SK-N-MC (cell line): ENCODE measurements around the gene ASCC1.

Experiments used
- DNase-seq: peaks from one replicate; pipeline ENCODE4 v3.0.0-alpha.2; 2011; ENCODE audit warnings: low read depth, low spot score
- H3K27ac ChIP-seq: fragments of 200-600 bp; sonication (generic); 2 replicates; pipeline ENCODE4 v1.5.1; 2016; ENCODE audit warnings: mixed run types
- H3K36me3 ChIP-seq: fragments of 200-600 bp; sonication (generic); 2 replicates; pipeline ENCODE4 v1.6.1; 2017; ENCODE audit warnings: antibody characterized with exemption, low read length, mixed read lengths; ENCODE audit not compliant: insufficient read depth
- H3K4me3 ChIP-seq: fragments of 200-600 bp; sonication (generic); 2 replicates; pipeline ENCODE4 v1.5.1; 2016
- H3K9ac ChIP-seq: fragments of 200-600 bp; sonication (generic); 2 replicates; pipeline ENCODE4 v1.8.0; 2017; ENCODE audit warnings: mixed run types, mixed read lengths; ENCODE audit not compliant: insufficient read length
- H3K9me3 ChIP-seq: fragments of 200-600 bp; sonication (generic); 2 replicates; pipeline ENCODE4 v1.6.1; 2017; ENCODE audit warnings: low read depth, mild to moderate bottlenecking, antibody characterized with exemption, low read length, moderate library complexity, mixed read lengths
- EZH2 ChIP-seq: fragments of 200-600 bp; sonication (generic); IDR thresholded peaks from one replicate; pipeline ENCODE4 v1.6.1; 2017; ENCODE audit warnings: antibody characterized with exemption
- FOXP2 ChIP-seq: optimal IDR thresholded peaks from 2 replicates; pipeline ENCODE3; 2011; ENCODE audit warnings: mild to moderate bottlenecking, moderate library complexity; ENCODE audit not compliant: insufficient read depth; ENCODE audit errors: extremely low read length, control extremely low read depth
- POLR2AphosphoS5 ChIP-seq: IDR thresholded peaks from 2 replicates; pipeline ENCODE4 v1.6.1; 2012; ENCODE audit warnings: mild to moderate bottlenecking, low read depth, low read length, borderline replicate concordance

ASCC1 gene

DNA sequence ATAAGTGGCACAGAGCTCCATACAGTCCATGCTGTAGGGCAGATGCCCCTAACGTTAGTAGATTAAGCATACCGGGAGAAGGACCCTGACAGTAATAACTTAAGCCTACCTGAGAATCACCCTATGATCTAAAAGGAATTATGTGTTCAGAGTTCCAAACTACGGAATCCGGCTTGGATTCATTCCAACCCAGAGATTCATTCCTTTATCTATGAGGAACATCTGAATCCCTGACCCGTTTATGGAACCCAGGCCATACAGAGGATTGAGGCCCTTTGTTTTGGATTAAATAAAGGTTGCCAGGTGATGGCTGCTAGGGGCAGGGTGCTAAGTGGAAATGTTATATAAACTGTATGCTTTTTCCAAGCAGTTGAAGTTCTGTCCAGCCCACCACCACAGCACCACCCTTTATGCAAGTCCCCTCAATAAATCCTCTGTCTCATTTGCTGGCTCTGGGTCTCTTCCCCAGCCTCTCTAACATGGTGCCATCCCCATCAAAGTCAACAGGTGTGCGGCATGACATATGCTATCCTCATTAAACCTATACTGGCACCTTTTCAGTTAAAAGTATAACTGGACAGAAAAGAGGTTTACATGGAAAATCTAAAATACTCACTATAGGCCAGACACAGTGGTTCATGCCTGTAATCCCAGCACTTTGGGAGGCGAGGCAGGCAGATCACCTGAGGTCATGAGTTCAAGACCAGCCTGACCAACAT lies 9.4 kb downstream of the ASCC1 start:
- H3K9ac ChIP-seq, result no peak overlapping the region
- H3K36me3 ChIP-seq, result no peaks in the 10 kb centered on the region; the same call in 1 of the 2 replicates
- TF ChIP-seq FOXP2, result no peak
- TF ChIP-seq POLR2AphosphoS5, result no peak
- no peak for TF ChIP-seq EZH2
- H3K27ac ChIP-seq, result no peak overlapping the region
- H3K9me3 ChIP-seq, result no peaks in the 10 kb centered on the region
- no peak for DNase-seq
- H3K4me3 ChIP-seq, result no peak overlapping the region

DNA sequence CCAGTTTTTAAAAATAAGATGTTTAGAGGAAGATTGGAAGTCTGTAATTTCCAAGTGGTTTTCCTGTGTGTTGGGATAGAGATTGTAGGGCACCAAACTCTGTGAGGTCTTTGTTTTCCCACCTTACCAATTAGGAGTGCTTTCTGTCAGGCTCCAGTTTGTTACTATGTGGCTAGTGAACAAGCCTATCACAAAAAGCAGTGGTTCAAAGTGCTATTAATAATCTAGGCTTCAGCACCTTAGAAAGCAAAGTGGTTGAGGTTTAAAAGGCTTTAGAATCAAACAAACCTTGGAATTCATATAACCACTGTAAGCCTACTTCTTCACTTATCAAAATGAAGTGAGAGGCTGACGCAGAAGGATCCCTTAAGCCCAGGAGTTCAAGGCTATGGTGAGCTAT lies 11.4 kb downstream of the ASCC1 start:
- DNase-seq, result no peak
- Histone ChIP-seq H3K4me3 (no peak overlapping the region), H3K9ac (no peak overlapping the region), H3K27ac (no peak overlapping the region), H3K9me3 (no peaks in the 10 kb centered on the region), H3K36me3 (no peaks in the 10 kb centered on the region; the same call in 1 of the 2 replicates)
- no peak for TF ChIP-seq POLR2AphosphoS5
- no peak for TF ChIP-seq FOXP2
- no peak for TF ChIP-seq EZH2

DNA sequence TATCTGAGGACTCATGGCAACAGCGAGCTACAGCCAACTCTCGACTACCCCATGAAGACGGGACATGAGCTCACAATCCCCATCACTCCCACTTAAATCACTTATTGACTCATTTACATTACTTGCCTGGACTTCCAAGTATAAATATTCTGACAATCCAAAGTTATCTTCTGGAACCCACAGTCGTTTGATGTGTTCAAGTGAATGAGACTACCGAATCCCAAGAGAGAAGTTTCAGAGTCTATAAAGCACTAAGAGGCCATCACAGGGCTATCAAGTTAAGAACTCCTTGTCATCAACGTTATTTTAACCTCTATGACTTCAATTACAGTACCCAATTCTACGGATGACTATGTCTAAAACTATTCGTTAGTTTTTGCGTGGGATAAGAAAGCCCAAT lies 11.8 kb downstream of the ASCC1 start:
- Histone ChIP-seq H3K27ac (no peak overlapping the region), H3K9me3 (no peaks in the 10 kb centered on the region), H3K9ac (no peak overlapping the region), H3K36me3 (no peaks in the 10 kb centered on the region; the same call in 1 of the 2 replicates), H3K4me3 (no peak overlapping the region)
- no peak for TF ChIP-seq FOXP2
- no peak for TF ChIP-seq POLR2AphosphoS5
- TF ChIP-seq EZH2, result no peak
- DNase-seq, result no peak

DNA sequence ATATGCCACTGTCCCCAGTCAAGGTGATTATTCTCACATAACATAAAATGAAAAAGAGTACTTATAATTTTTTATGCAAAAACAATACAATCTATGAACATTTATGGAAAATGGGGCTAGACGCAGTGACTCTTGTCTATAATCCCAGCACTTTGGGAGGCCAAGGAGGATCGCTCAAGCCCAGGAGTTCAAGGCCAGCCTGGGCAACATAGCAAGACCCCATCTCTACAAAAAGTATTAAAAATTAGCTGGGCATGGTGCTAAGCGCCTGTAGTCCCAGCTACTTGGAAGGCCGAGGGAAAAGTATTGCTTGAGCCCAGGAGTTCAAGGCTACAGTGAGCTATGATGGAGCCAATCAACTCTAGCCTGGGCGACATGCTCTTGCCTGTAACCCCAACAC lies 14.8 kb downstream of the ASCC1 start:
- Histone ChIP-seq H3K4me3 (no peak overlapping the region), H3K27ac (no peak overlapping the region), H3K9ac (no peak overlapping the region), H3K9me3 (no peaks in the 10 kb centered on the region), H3K36me3 (no peaks in the 10 kb centered on the region)
- TF ChIP-seq POLR2AphosphoS5 (no peak), EZH2 (no peak), FOXP2 (no peak)
- DNase-seq, result no peak

DNA sequence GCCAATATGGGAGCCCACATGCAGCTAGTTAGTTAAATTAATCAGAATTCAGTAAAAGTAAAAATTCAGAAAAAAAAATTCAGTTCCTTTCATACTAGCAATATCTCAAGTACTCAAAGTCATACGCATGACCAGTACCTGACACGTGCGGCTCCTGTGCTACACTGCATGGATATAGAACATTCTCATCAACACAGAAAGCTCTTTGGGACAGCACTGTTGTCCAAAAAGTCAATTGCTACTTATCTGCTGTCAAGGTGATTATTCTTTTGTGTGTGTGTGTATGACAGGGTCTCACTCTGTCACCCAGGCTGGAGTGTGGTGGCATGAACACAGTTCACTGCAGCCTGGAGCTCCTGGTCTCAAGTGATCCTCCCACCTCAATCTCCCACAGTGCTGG lies 15.2 kb downstream of the ASCC1 start:
- Histone ChIP-seq H3K9ac (no peak overlapping the region), H3K4me3 (no peak overlapping the region), H3K9me3 (no peaks in the 10 kb centered on the region), H3K27ac (no peak overlapping the region), H3K36me3 (no peaks in the 10 kb centered on the region)
- no peak for DNase-seq
- no peak for TF ChIP-seq POLR2AphosphoS5
- no peak for TF ChIP-seq FOXP2
- no peak for TF ChIP-seq EZH2

DNA sequence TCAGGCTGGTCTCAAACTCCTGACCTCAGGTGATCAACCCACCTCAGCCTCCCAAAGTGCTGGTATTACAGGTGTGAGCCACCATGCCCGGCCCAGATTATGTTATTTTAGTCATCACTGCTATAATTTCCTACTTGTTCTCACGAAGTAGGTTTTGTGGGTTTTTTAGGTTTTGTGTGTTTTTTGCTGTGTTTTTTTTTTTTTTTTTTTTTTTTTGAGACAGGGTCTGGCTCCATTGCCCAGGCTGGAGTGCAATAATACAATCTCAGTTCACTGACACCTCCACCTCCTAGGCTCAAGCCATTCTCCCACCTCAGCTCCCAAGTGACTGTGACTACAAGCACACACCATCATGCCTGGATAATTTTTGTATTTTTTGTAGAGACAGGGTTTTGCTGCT lies 21.1 kb downstream of the ASCC1 start:
- H3K4me3 ChIP-seq, result no peak overlapping the region
- no peak overlapping the region for H3K27ac ChIP-seq
- no peak for DNase-seq
- TF ChIP-seq FOXP2 (no peak), EZH2 (no peak), POLR2AphosphoS5 (no peak)
- no peak overlapping the region for H3K9ac ChIP-seq
- no peaks in the 10 kb centered on the region for H3K9me3 ChIP-seq
- H3K36me3 ChIP-seq, result no peaks in the 10 kb centered on the region

DNA sequence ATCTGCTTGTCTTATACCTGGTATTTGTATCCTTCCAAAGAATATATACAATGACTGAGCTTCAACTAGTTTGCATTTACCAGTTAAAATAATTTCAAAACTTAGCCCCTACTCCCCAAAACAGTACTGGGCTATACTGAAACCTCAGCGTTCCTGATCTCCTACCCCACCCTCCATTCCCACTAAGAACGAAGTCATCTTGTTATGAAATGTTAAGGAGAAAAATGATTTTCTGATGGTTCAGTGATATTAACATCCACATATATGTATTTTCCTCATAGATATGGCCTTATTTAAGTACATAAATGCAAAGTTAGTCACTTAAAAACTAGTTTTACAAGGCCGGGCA lies 29.1 kb downstream of the ASCC1 start:
- Histone ChIP-seq H3K4me3 (peak overlapping the region; percentile 26), H3K27ac (peak overlapping the region; percentile 49; the same call in 1 of the 2 replicates), H3K9ac (peak overlapping the region; percentile 16), H3K36me3 (no peaks in the 10 kb centered on the region; the same call in 1 of the 2 replicates), H3K9me3 (no peaks in the 10 kb centered on the region)
- TF ChIP-seq FOXP2, result no peak
- no peak for TF ChIP-seq EZH2
- no peak for TF ChIP-seq POLR2AphosphoS5
- no peak for DNase-seq

DNA sequence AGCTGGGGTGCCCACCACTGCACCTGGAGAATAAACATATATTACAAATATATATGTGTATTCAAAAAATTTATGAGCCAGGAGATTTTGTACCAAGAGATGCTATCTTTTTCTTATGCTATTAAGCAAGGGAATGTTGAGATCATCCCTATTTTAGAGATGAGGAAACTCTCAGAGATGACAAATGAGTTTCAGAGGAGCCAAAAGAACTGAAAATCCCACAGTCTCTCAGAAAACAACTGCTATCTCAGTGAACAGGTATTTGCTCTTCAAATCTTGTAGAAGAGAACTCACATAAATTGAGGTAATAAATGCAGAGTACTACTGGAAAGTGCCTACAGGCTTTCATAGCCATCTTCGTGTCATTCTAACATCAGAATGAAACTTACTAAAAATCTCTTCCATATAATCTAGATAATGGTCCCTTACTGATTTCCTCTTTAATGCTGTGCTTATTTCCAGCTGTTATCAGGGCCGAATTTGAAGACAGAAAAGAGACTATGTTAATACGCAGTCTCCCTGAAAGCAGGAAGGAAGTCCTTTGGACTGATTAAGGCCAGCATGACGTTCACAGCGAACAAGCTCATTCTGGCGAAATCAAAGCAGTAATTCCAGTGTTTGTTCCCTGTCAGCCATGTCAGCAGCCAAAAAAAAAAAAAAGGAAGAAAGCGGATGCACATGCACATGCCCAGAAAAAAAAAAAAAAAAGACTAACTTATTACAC lies 29.7 kb downstream of the ASCC1 start:
- peak overlapping the region; percentile 26 for H3K4me3 ChIP-seq
- peak overlapping the region; percentile 49; the same call in 1 of the 2 replicates for H3K27ac ChIP-seq
- no peak for DNase-seq
- TF ChIP-seq FOXP2 (no peak), EZH2 (no peak), POLR2AphosphoS5 (no peak)
- H3K36me3 ChIP-seq, result no peaks in the 10 kb centered on the region; the same call in 1 of the 2 replicates
- no peaks in the 10 kb centered on the region for H3K9me3 ChIP-seq
- peak overlapping the region; percentile 16 for H3K9ac ChIP-seq
